GM12878 (cell line): ENCODE data around the gene CTAG1B. TPM values are rescaled to one million over a fixed set of nuclear protein-coding genes. Genes with fewer than 3 reads are reported as not detected.

Experiments
- ATAC-seq: fragments of 200-7000 bp; cut with Tn5 transposase; 3 replicates; pipeline ENCODE4 v1.9.1; 2020; ENCODE audit warnings: mild to moderate bottlenecking, moderate library complexity
- BruUV-seq: library from RNA; stranded (reverse); fragments of 400-500 nt; replicated peaks from 2 replicates; lab custom pipeline; 2021; lab: Mats Ljungman, UMichigan
- CTCF ChIA-PET: fragments of 300-600 bp; sonication (Branson Sonifier 250); formaldehyde crosslinking; extraction: SDS; loops from one replicate; lab custom pipeline; 2021; ENCODE audit warnings: inconsistent platforms; lab: Yijun Ruan, JAX
- POLR2A ChIA-PET: fragments of 350-600 bp; formaldehyde crosslinking; extraction: SDS; loops from one replicate; lab custom pipeline; 2021; ENCODE audit warnings: inconsistent platforms; lab: Charles Lee
- RAD21 ChIA-PET: fragments of 300-600 bp; sonication (Branson Sonifier 250); formaldehyde crosslinking; loops from one replicate; lab custom pipeline; 2023; ENCODE audit warnings: antibody characterized with exemption; ENCODE audit not compliant: unreplicated experiment; lab: Charles Lee
- SMC1A ChIA-PET: fragments of 300-600 bp; sonication (Branson Sonifier 250); formaldehyde crosslinking; loops from one replicate; lab custom pipeline; 2023; ENCODE audit not compliant: unreplicated experiment, uncharacterized antibody; lab: Charles Lee
- DNase-seq: peaks from one replicate; pipeline ENCODE4 v3.0.0-alpha.2; 2011; ENCODE audit warnings: low read depth, low spot score
- FAIRE-seq: peaks from 3 replicates; lab custom pipeline; 2011; peaks lifted over from hg19 to GRCh38; lab: Jason Lieb, UNC
- H2AFZ ChIP-seq: 2 replicates; pipeline ENCODE4 v1.6.0; 2011; ENCODE audit warnings: low read depth, low read length, control low read depth; ENCODE audit not compliant: control insufficient read depth
- H3K27ac ChIP-seq: 2 replicates; pipeline ENCODE4 v1.5.1; 2011; ENCODE audit warnings: control low read depth; ENCODE audit not compliant: control insufficient read depth, insufficient read depth
- H3K27me3 ChIP-seq, 2 experiments: replicated peaks in 1 of 2; 2 replicates each; pipeline versions ENCODE4 v1.6.0 to v1.6.1; 2011; ENCODE audit warnings: low read length in 1 of 2; ENCODE audit not compliant: control insufficient read depth in 2 of 2, insufficient read depth in 2 of 2
- H3K36me3 ChIP-seq, 2 experiments: 2 replicates each; pipeline ENCODE4 v1.5.1; 2011; ENCODE audit warnings: low read length in 1 of 2; ENCODE audit not compliant: control insufficient read depth in 2 of 2, insufficient read depth in 2 of 2
- H3K4me1 ChIP-seq: 2 replicates; pipeline ENCODE4 v1.6.1; 2011; ENCODE audit warnings: mild to moderate bottlenecking, low read length, moderate library complexity, mixed read lengths; ENCODE audit not compliant: control insufficient read depth, insufficient read depth
- H3K4me2 ChIP-seq: 2 replicates; pipeline ENCODE4 v1.6.0; 2011; ENCODE audit warnings: control low read depth; ENCODE audit not compliant: control insufficient read depth, insufficient read depth
- H3K4me3 ChIP-seq: fragments of 200-600 bp; sonication (generic); 2 replicates; pipeline ENCODE4 v1.5.1; 2016
- H3K79me2 ChIP-seq: 2 replicates; pipeline ENCODE4 v1.6.0; 2011; ENCODE audit warnings: low read length; ENCODE audit not compliant: control insufficient read depth, insufficient read depth
- H3K9ac ChIP-seq: 2 replicates; pipeline ENCODE4 v1.8.0; 2011; ENCODE audit warnings: low read length, control low read depth, mixed read lengths; ENCODE audit not compliant: control insufficient read depth, insufficient read depth
- H3K9me3 ChIP-seq: replicated peaks from 3 replicates; pipeline ENCODE4 v1.5.1; 2011; ENCODE audit warnings: mild to moderate bottlenecking, low read length; ENCODE audit not compliant: control insufficient read depth, insufficient read depth
- H4K20me1 ChIP-seq: 2 replicates; pipeline ENCODE4 v1.6.0; 2011; ENCODE audit not compliant: control insufficient read depth, insufficient read depth
- CBX5 ChIP-seq: sonication (generic); IDR thresholded peaks from 2 replicates; pipeline ENCODE4 v1.6.1; 2016; ENCODE audit warnings: low read depth, moderate library complexity, mild to moderate bottlenecking, inconsistent platforms
- FOXM1 ChIP-seq: IDR thresholded peaks from 2 replicates; pipeline ENCODE4 v1.6.1; 2012; ENCODE audit warnings: low read depth, mild to moderate bottlenecking, inconsistent platforms, low read length, moderate library complexity
- GABPA ChIP-seq: IDR thresholded peaks from 2 replicates; pipeline ENCODE4 v1.6.1; 2014; ENCODE audit warnings: antibody characterized with exemption, low read depth, mild to moderate bottlenecking, inconsistent platforms
- IRF3 ChIP-seq: fragments of 450-650 bp; IDR thresholded peaks from 2 replicates; pipeline ENCODE4 v1.6.1; 2014; ENCODE audit warnings: mild to moderate bottlenecking
- IRF4 ChIP-seq: IDR thresholded peaks from 2 replicates; pipeline ENCODE4 v1.6.1; 2011; ENCODE audit warnings: low read depth, low read length
- KAT2A ChIP-seq: conservative IDR thresholded peaks from 2 replicates; pipeline ENCODE4 v1.6.1; 2011; ENCODE audit warnings: low read depth, low read length; ENCODE audit not compliant: control insufficient read depth
- KLF5 ChIP-seq: fragments of 450-650 bp; IDR thresholded peaks from 2 replicates; pipeline ENCODE4 v1.6.1; 2014; ENCODE audit warnings: mild to moderate bottlenecking; ENCODE audit not compliant: partially characterized antibody
- NFXL1 ChIP-seq: fragments of 450-650 bp; IDR thresholded peaks from 2 replicates; pipeline ENCODE4 v1.6.1; 2017; ENCODE audit warnings: antibody characterized with exemption, mild to moderate bottlenecking, borderline replicate concordance
- NFYB ChIP-seq: IDR thresholded peaks from 2 replicates; pipeline ENCODE4 v1.6.1; 2011; ENCODE audit warnings: low read depth, mild to moderate bottlenecking, low read length, improper control_type of control experiment, moderate library complexity; ENCODE audit not compliant: insufficient read depth
- PRDM15 ChIP-seq: fragments of 450-650 bp; formaldehyde crosslinking; IDR thresholded peaks from 2 replicates; pipeline ENCODE4 v1.4.0; 2020; ENCODE audit warnings: mild to moderate bottlenecking, moderate library complexity
- STAT3 ChIP-seq: IDR thresholded peaks from 2 replicates; pipeline ENCODE4 v1.6.1; 2011; ENCODE audit warnings: low read depth, low read length, improper control_type of control experiment
- SUPT20H ChIP-seq: IDR thresholded peaks from 2 replicates; pipeline ENCODE4 v1.6.1; 2011; ENCODE audit warnings: low read depth, mild to moderate bottlenecking, low read length, moderate library complexity, borderline replicate concordance; ENCODE audit not compliant: control insufficient read depth
- ZBED1 ChIP-seq: IDR thresholded peaks from 2 replicates; pipeline ENCODE4 v1.6.1; 2016; ENCODE audit warnings: borderline replicate concordance
- ZNF274 ChIP-seq: IDR thresholded peaks from one replicate; pipeline ENCODE4 v1.8.0; 2011; ENCODE audit not compliant: insufficient read length, insufficient read depth
- WGBS: methylation state at CpG from one replicate; pipeline ENCODE4 v1.1.6; 2016; ENCODE audit warnings: low lambda C conversion rate; ENCODE audit not compliant: insufficient replicate concordance, insufficient coverage; ENCODE audit errors: missing lambda C conversion rate; 5-methylcytosine and 5-hydroxymethylcytosine counted together
- in situ Hi-C: fragments of 300-500 bp; cut with MboI; formaldehyde crosslinking; loops from 9 replicates; pipeline ENCODE4 v1.14.3; 2018; ENCODE audit warnings: mixed read lengths
- intact Hi-C: fragments of 100-400 bp; cut with micrococcal nuclease; formaldehyde crosslinking; loops from one replicate; pipeline ENCODE4 v1.14.2; 2022; ENCODE audit not compliant: unreplicated experiment
- polyA plus RNA-seq, 11 experiments: library from polyadenylated mRNA; depleted of rRNA in 4 of 11; unstranded in 6 of 11; stranded (reverse) in 5 of 11; fragments of >200 nt; fragmentation: Nextera tagmentation in 4 of 11; fragmentation: Illumina TruSeq in 1 of 11; extraction: Ambion mirVana in 4 of 11; extraction: Trizol in 1 of 11; gene quantifications; 1 replicate in 1 of 11; 2 replicates in 10 of 11; pipeline versions ENCODE4 v1.2.1 to v1.2.3, GENCODE V29; 2011 to 2016; ENCODE audit warnings: inconsistent platforms in 2 of 11, missing spikeins in 2 of 11, low read depth in 1 of 11
- total RNA-seq, 4 experiments: library from RNA; depleted of rRNA in 3 of 4; stranded (reverse); fragments of >200 nt in 3 of 4; fragmentation: Illumina TruSeq in 1 of 4; extraction: Trizol in 1 of 4; gene quantifications; 2 replicates each; pipeline versions ENCODE4 v1.2.1 to v1.2.3, GENCODE V29; 2013 to 2021

The CTAG1B gene
- total and polyA plus RNA-seq, 10 of the 15 experiments (the other 5 are each of a cell fraction or from before 2014, with no cell fraction given) = not detected

GRCh38 chrX:154654925-154655324, 35.8 kb upstream of the CTAG1B start:
- DNase-seq = no peak
- in situ Hi-C loops (no loop called here), intact Hi-C loops (no loop called here)
- Histone ChIP-seq H4K20me1 (no peaks in the 10 kb centered on the region), H3K9me3 (no peaks in the 10 kb centered on the region; the same call in 1 of the 3 replicates), H3K36me3 (no peaks in the 10 kb centered on the region), H3K4me3 (no peak overlapping the region), H3K79me2 (no peaks in the 10 kb centered on the region), H2AFZ (no peak overlapping the region), H3K4me2 (no peak overlapping the region), H3K27me3 (no peaks in the 10 kb centered on the region), H3K9ac (no peak overlapping the region), H3K4me1 (no peaks in the 10 kb centered on the region), H3K27ac (no peak overlapping the region)
- RAD21 ChIA-PET = no interaction called here
- POLR2A ChIA-PET = no interaction called here
- TF ChIP-seq KLF5 (no peak), IRF4 (no peak), GABPA (no peak), SUPT20H (no peak), CBX5 (no peak), ZBED1 (no peak), ZNF274 (no peak), NFYB (no peak), PRDM15 (no peak), IRF3 (no peak), FOXM1 (no peak), NFXL1 (no peak), STAT3 (no peak), KAT2A (no peak)
- SMC1A ChIA-PET = no interaction called here
- no peak for ATAC-seq
- WGBS = 65% methylated on average over 15 of the region's 15 CpGs
- FAIRE-seq = no peak
- CTCF ChIA-PET = no interaction called here
- no TSS peak for BruUV-seq
